NB4 (cell line): Measurements from ENCODE around the gene TMED9.

ENCODE experiments used
- DNase-seq: peaks from one replicate; pipeline ENCODE4 v3.0.0; 2010; ENCODE audit warnings: low read depth
- H3K4me3 ChIP-seq: one replicate; pipeline ENCODE4 v1.5.1; 2011; ENCODE audit warnings: mild to moderate bottlenecking, low read depth, low read length, moderate library complexity
- MYC ChIP-seq: IDR thresholded peaks from 2 replicates; pipeline ENCODE4 v1.6.1; 2011; ENCODE audit warnings: low read depth, low read length
- POLR2A ChIP-seq: IDR thresholded peaks from 2 replicates; pipeline ENCODE4 v1.6.1; 2011; ENCODE audit warnings: mild to moderate bottlenecking; ENCODE audit not compliant: insufficient read length; ENCODE audit errors: extremely low read depth
- TF ChIP-seq, protein P1 (sequence below): IDR thresholded peaks from one replicate; pipeline ENCODE4 v1.5.1; 2012; ENCODE audit warnings: low read depth, low read length
- TF ChIP-seq, protein P2 (sequence below): IDR thresholded peaks from 2 replicates; pipeline ENCODE4 v1.6.1; 2011; ENCODE audit warnings: low read depth, low read length

Gene TMED9

DNA sequence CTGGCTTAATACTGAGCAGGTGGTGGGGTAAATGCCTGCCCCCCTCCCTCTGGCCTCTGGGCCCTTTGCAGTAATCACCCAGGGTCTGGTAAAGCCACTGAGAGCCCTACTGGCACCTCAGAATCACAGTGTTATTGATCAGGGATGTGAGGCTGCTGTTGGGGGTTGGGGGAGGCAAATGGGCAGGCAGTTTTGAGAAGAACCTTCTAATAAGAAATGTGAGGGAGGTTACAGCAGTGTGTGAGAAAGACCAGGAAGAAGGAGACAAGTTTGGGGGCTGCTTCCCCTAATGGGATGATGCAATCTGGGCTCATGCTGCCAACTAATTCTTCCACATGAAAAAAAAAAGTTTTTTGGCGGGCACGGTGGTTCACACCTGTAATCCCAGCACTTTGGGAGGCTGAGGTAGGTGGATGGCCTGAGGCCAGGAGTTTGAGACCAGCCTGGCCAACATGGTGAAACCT lies 4.8 kb downstream of the TMED9 start:
- no peak for DNase-seq
- TF ChIP-seq, protein P1, sequence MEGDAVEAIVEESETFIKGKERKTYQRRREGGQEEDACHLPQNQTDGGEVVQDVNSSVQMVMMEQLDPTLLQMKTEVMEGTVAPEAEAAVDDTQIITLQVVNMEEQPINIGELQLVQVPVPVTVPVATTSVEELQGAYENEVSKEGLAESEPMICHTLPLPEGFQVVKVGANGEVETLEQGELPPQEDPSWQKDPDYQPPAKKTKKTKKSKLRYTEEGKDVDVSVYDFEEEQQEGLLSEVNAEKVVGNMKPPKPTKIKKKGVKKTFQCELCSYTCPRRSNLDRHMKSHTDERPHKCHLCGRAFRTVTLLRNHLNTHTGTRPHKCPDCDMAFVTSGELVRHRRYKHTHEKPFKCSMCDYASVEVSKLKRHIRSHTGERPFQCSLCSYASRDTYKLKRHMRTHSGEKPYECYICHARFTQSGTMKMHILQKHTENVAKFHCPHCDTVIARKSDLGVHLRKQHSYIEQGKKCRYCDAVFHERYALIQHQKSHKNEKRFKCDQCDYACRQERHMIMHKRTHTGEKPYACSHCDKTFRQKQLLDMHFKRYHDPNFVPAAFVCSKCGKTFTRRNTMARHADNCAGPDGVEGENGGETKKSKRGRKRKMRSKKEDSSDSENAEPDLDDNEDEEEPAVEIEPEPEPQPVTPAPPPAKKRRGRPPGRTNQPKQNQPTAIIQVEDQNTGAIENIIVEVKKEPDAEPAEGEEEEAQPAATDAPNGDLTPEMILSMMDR: no peak
- TF ChIP-seq MYC (no peak), POLR2A (no peak)
- TF ChIP-seq, protein P2, sequence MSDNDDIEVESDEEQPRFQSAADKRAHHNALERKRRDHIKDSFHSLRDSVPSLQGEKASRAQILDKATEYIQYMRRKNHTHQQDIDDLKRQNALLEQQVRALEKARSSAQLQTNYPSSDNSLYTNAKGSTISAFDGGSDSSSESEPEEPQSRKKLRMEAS: no peak
- H3K4me3 ChIP-seq: no peak overlapping the region

DNA sequence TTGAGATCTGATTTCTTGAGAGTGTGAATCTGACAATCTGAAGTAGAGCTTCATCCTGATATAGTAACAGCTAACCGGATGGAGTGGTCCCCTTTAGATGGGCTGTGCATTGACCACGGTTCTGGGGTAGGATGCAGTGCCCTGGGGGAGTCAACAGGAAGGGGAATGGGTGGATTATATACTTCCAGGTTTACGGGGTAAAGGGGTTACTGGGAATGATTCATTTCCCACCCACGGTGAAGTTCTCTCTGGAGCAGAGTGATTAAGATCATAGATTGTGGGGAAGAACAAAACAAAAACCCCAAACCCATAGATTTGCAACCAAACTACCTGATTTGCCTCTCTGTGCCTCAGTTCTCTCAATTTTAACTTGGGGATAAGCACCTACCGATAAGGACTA lies 6.5 kb downstream of the TMED9 start:
- no peak overlapping the region for H3K4me3 ChIP-seq
- DNase-seq: no peak
- no peak for TF ChIP-seq POLR2A
- TF ChIP-seq, protein P2: no peak

DNA sequence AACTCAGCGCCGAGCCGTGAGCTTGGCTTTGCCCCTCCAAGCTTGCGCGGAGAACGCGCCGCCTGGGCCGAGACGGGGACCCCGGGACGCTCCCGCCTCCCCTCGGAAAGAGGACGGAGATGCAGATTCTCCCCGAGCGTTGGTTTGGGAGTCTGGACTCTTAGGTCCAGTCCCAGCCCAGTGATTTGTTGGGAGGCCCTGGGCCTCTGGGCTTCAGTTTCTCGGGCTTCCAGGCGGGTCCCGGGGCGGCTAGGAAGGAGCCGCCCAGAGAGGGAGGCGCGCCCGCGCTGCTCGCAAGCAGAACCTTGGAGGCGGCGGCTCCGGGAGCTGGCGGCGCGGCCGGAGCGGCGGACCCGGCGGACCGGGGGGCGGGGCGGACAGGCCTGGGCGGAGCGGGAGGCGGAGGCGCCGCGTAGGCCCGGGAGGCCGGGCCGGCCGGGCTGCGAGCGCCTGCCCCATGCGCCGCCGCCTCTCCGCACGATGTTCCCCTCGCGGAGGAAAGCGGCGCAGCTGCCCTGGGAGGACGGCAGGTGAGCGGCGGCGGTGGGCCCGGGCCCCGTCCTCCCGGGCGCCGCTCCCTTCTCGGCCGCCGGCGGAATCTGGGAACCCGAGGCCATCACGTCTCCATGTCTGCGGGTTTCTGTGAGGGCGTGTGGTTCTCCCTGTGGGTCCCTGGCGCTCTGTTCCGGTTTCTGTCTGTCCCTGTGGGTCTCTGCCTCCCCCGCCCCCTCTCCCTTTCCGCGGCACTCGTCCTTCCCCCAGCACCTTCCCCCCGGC lies 7.9 kb downstream of the TMED9 start, which contains the start of gene B4GALT7:
B4GALT7 (plus strand) TSS at position 402 of the 777 bp plus-strand sequence; CDS start at position 481, 79 bp downstream.
- peak within 1 kb of the TSS; percentile 95 for H3K4me3 ChIP-seq
- peak; percentile 87 for DNase-seq
- TF ChIP-seq, protein P2: no peak
- peak; percentile 57; the same call in 1 of the 2 replicates for TF ChIP-seq MYC
- TF ChIP-seq, protein P1: no peak
- peak; percentile 86 for TF ChIP-seq POLR2A

DNA sequence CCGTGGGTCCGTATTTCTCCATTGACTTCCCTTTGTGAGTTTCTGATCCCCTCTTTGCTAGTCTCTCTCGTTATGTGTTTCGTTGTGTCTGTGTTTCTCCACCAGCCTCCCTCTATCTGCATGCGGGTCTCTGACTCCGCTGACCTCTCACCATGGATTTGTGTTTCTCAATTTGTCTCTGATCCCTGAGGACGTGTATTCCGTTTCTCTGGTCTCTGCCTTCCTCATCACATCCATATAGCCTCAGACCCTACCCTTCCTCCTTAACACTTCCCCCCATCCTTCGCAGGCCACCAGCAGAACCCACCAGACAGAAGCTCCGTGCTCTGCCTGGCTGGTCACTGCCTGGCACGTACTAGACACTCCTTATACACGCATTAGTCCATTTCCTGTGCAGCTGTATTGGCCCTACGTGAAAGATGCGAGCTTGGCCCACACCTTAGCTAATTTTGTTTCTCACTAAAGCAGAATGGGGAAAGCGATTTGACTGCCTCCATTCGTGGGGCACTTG lies 8.6 kb downstream of the TMED9 start:
- DNase-seq: no peak
- peak overlapping the region; percentile 95 for H3K4me3 ChIP-seq
- TF ChIP-seq, protein P2: no peak
- TF ChIP-seq, protein P1: no peak
- TF ChIP-seq POLR2A (no peak), MYC (no peak)

DNA sequence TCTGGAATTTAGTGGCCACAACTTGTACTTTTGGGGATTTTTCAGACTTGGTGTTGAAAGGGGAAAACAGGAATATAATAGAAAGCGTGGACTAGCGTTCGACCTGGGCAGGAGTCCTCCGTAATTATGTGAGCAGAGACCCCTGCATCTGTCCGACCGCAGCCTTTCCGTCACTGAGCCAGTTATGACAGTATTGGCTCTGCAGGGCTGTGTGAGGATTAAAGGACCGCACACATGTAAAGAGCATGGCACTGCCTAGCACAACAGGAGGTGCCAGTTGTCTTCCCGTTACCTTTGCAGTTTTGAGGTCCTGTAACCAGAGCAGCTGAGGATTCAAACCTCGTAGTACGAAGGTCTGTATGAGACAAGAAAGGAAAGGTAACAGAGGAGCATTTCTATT lies 9.1 kb downstream of the TMED9 start:
- H3K4me3 ChIP-seq: peak overlapping the region; percentile 95
- TF ChIP-seq MYC (no peak), POLR2A (no peak)
- TF ChIP-seq, protein P1: no peak
- TF ChIP-seq, protein P2: no peak

More for the DNA sequence above, 9.1 kb downstream of the TMED9 start:
- DNase-seq: no peak
